ENCODE results near the gene TCF7. TPM values are rescaled to one million over a fixed set of nuclear protein-coding genes. Genes with fewer than 3 reads are reported as not detected.

The TCF7 gene
- total RNA-seq, 1 experiment from 2014 or later = 18.2 TPM

DNA sequence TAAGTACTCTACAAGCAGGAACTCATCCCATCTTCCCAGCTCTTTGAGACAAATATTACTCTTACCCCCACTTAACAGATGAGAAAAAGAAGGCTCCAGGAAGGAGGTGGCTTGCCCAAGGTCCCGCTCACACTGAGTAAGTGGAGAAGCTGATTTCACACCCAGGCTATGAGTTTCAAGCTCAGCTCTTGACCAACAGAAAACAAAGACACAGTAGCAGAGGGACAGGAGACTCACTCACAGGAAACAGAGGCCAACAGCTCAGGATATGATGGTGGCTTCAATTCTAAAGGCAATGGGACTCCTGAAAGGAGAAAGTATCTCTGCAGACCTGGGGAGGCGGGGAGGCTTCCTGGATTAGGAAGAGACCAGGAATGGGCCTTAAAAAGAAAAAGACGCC is 6.7 kb upstream of the TCF7 start:
- Histone ChIP-seq H2BK12ac (ENCODE audit: insufficient read length, low read depth, low read length) (no peak overlapping the region), H3K14ac (ENCODE audit: insufficient read depth, low read length) (no peak overlapping the region), H3K27ac (ENCODE audit: insufficient read length, low read depth, low read length) (no peak overlapping the region), H3K9me3 (ENCODE audit: control insufficient read depth, low read depth, low read length) (no peaks in the 10 kb centered on the region), H3K9ac (ENCODE audit: extremely low read depth, insufficient read length, low read length) (no peak overlapping the region), H2BK5ac (ENCODE audit: insufficient read length, low read length) (no peak overlapping the region), H4K5ac (ENCODE audit: insufficient read length, low read depth, low read length) (no peak overlapping the region), H2BK120ac (ENCODE audit: low read depth, low read length, poor library complexity, severe bottlenecking) (no peak overlapping the region), H3K79me2 (ENCODE audit: insufficient read depth, low read length) (no peaks in the 10 kb centered on the region), H3K4ac (ENCODE audit: low read depth, low read length) (no peak overlapping the region), H3K27me3 (ENCODE audit: insufficient read depth, low read length) (peaks cover 13% of the 10 kb centered on the region), H3T11ph (ENCODE audit: low read length) (no peak overlapping the region), H4K8ac (replicated peaks; ENCODE audit: insufficient read length, low read depth, low read length) (no peak overlapping the region), H3K18ac (ENCODE audit: insufficient read length, low read depth, low read length) (no peak overlapping the region), H4K20me1 (ENCODE audit: control insufficient read depth, insufficient read depth, insufficient read length) (no peaks in the 10 kb centered on the region), H3K4me1 (ENCODE audit: insufficient read depth, low read length) (no peaks in the 10 kb centered on the region), H2BK20ac (ENCODE audit: low read depth, low read length, poor library complexity, severe bottlenecking) (no peak overlapping the region), H2AFZ (ENCODE audit: low read length) (no peak overlapping the region), H3K23ac (ENCODE audit: insufficient read length, low read depth, low read length) (no peak overlapping the region), H4K91ac (ENCODE audit: insufficient read length, low read depth, low read length) (no peak overlapping the region), H2AK5ac (ENCODE audit: insufficient read length, low read length) (no peak overlapping the region), H3K56ac (ENCODE audit: insufficient read length, low read depth, low read length) (no peak overlapping the region), H3K4me2 (ENCODE audit: insufficient read depth, insufficient read length, low read length) (no peak overlapping the region), H3K79me1 (ENCODE audit: insufficient read depth, low read depth, low read length, poor library complexity, severe bottlenecking) (no peaks in the 10 kb centered on the region), H2BK15ac (ENCODE audit: low read depth, low read length) (no peak overlapping the region), H3K23me2 (ENCODE audit: insufficient read length, low read depth, low read length, poor library complexity, severe bottlenecking) (no peaks in the 10 kb centered on the region)
- DNase-seq = no peak
- Mint-ChIP-seq H3K36me3 (ENCODE audit: insufficient read depth in 1 of 3, low read depth in 3 of 3) (no peaks in the 10 kb centered on the region), H3K27me3 (ENCODE audit: low read depth) (peaks cover 63% of the 10 kb centered on the region), H3K27ac (no peak overlapping the region), H3K9me3 (no peaks in the 10 kb centered on the region), H3K4me3 (no peak overlapping the region), H3K4me1 (peaks cover 24 to 27% of the 10 kb centered on the region in 2 experiments)
- TF ChIP-seq CTCF (conservative IDR thresholded peaks at IDR 0.05) = no peak
- no CpG with 5 or more reads among the region's 3 CpGs for WGBS (ENCODE audit: extremely low coverage, insufficient read length, low lambda C conversion rate)

Data from H9 (cell line).